GM12865 (cell line): ENCODE results near the gene TMEM181.

Experiments used
- DNase-seq: peaks from one replicate; pipeline ENCODE4 v3.0.0; 2010; ENCODE audit warnings: low read depth
- H3K4me3 ChIP-seq: 2 replicates; pipeline ENCODE4 v1.5.1; 2011; ENCODE audit warnings: mild to moderate bottlenecking, low read depth, low read length, control low read depth
- TF ChIP-seq, protein P1 (sequence below): IDR thresholded peaks from 2 replicates; pipeline ENCODE4 v1.5.1; 2011; ENCODE audit warnings: low read length, control low read depth, low read depth, inconsistent platforms; ENCODE audit not compliant: insufficient read depth; ENCODE audit errors: missing control alignments

Gene TMEM181

DNA sequence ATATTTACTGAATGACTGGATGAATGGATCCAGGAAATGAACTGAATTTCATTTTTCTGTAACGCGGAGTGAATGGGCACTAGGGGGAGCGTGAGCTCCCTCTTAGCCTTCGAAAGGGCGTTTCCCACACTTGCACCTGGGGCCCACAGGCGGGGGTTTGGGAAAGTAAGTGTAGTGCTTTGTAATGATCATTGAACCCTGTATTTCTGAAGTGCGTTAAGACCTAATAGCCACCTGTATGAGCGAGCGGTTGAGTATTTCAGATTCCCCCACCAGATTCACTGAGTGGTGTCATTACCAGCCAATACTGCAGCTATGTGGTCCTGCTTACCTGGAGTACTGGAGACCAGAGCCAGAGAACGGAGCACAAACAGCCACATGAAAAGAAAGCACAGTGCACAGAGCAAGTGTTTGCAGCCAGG is 100.5 kb downstream of the TMEM181 start:
- H3K4me3 ChIP-seq, result no peak overlapping the region
- TF ChIP-seq, protein P1, sequence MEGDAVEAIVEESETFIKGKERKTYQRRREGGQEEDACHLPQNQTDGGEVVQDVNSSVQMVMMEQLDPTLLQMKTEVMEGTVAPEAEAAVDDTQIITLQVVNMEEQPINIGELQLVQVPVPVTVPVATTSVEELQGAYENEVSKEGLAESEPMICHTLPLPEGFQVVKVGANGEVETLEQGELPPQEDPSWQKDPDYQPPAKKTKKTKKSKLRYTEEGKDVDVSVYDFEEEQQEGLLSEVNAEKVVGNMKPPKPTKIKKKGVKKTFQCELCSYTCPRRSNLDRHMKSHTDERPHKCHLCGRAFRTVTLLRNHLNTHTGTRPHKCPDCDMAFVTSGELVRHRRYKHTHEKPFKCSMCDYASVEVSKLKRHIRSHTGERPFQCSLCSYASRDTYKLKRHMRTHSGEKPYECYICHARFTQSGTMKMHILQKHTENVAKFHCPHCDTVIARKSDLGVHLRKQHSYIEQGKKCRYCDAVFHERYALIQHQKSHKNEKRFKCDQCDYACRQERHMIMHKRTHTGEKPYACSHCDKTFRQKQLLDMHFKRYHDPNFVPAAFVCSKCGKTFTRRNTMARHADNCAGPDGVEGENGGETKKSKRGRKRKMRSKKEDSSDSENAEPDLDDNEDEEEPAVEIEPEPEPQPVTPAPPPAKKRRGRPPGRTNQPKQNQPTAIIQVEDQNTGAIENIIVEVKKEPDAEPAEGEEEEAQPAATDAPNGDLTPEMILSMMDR, result peak; percentile 42
- peak; percentile 59 for DNase-seq

DNA sequence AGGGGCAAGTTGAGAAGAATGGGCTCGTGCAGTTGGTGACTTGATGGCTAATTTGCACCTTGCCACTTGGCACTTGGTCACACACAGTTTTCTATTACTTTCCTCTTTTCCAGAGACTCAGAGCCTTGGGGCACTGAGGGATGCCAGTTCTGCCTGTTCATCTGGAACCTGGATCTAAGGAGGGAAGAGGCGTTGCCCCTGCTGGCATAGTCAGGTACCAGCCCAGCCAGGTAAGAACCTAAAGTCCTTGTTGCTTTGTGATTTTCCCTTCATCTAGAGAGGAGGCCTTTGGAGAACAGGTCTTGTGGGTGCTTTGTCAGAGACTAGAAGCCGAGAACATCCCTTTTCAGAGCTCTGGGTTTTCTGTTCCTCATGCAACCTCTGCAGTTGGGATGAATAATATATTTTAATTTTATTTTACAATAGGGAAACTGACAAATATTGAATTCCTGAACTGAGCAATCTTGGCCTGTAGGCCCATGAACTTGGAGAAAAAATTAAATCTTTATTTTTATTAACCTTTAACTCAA is 101.3 kb downstream of the TMEM181 start:
- no peak overlapping the region for H3K4me3 ChIP-seq
- no peak for DNase-seq
- TF ChIP-seq, protein P1, result no peak

DNA sequence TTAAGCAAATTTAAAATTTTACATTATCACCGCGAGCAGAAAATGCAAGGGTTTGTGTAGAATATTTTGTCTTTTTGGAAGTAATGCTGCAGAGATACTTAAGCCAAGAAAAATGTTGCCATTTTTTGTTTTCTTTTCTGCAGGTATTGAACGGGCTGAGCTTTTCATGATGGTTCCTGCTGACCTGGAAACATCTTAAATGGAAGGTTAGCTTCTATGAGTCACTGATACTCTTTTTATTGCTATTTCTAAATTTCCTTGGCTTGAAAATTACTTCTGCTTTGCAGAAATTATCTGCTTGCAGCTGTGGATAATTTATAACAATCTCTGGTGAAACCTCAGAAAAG is 102.7 kb downstream of the TMEM181 start:
- no peak for DNase-seq
- H3K4me3 ChIP-seq, result no peak overlapping the region
- TF ChIP-seq, protein P1, result no peak

DNA sequence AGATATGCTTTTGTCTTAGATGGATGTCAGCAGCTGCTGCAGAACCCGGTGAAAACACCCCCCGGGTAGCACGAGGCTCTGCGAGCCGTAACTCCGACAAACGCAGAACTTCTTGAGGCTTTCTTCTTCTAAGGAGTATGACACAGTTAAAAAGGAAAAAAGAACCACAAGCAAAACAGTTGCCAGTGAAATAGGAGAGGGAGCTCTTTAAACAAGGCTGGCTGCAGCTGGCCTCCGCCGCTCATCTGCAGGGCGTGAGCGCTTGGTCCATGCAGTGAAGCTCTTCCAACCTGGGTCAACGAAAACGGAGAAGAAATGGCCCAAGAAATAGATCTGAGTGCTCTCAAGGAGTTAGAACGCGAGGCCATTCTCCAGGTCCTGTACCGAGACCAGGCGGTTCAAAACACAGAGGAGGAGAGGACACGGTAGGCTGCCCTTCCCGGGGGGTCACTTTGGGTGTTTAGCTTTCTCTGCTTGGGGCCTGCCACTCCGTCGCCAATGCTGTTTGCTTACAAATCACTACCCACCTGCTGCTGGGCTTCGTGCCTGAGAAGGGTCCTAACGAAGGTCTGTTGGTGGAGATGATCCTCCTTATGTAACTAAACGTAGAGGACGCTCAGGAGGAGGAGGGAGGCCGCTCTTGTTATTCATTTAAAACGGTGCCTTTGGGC is 103.2 kb downstream of the TMEM181 start:
- TF ChIP-seq, protein P1, result no peak

DNA sequence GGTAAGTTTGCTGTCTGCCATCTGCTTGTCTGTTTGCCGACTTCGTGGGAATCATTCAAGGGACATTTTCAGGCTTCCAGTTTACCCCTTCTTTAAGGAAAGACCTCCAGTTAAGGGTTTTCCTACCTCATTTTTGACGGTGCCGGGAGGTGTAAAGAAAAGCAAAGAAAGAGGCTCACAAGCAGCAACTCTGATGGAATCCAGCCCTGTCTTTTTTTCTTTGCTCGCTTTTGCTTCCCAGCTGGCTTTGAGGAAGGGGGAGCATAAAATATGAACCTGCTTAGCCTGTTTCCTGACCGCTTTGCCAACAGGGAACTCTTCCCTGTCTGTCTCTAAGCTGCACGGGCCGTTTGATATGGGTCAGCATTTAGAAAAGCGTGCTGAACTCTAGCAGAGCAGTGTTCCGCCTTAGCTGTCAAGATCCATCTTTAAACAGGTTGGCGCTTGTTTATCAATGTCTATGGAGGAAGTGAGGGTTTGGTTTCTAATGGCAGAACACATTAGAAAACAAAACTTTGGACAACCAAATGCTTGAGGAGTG is 103.8 kb downstream of the TMEM181 start:
- H3K4me3 ChIP-seq, result no peak overlapping the region
- DNase-seq, result no peak
- TF ChIP-seq, protein P1, result no peak

More for the DNA sequence above, 103.2 kb downstream of the TMEM181 start:
- H3K4me3 ChIP-seq, result no peak overlapping the region
- no peak for DNase-seq

DNA sequence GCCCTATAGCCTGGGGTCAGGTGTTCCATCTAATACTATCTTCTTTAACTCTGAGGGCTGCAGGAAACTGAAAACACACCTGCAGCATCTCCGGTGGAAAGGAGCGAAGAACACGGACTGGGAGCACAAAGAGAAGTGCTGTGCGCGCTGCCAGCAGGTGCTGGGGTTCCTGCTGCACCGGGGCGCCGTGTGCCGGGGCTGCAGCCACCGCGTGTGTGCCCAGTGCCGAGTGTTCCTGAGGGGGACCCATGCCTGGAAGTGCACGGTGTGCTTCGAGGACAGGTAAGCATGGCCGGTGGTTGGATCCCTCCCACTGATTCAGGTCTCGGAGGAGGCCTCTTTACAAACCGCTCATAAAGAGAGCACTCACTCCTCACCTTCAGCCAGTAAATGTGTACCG is 105.4 kb downstream of the TMEM181 start:
- DNase-seq, result no peak
- TF ChIP-seq, protein P1, result no peak

More for the DNA sequence above, 105.4 kb downstream of the TMEM181 start:
- H3K4me3 ChIP-seq, result no peak overlapping the region
